ENCODE data around the gene ENTPD1.

ENTPD1 gene

GRCh38 chr10:95814011-95814727, 58.2 kb downstream of the ENTPD1 start:
- ATAC-seq (ENCODE audit: insufficient read depth, low read depth) (no peak), DNase-seq (no peak)
- Histone ChIP-seq H3K79me2 (ENCODE audit: insufficient read depth, low read length) (no peaks in the 10 kb centered on the region), H2AFZ (ENCODE audit: low read depth, low read length) (no peak overlapping the region), H3K9me3 (ENCODE audit: insufficient read depth, low read length, severe bottlenecking) (peaks cover 3% of the 10 kb centered on the region), H3K9ac (ENCODE audit: low read depth, low read length) (no peak overlapping the region), H3K4me2 (ENCODE audit: insufficient read depth, low read length) (no peak overlapping the region), H3K27me3 (ENCODE audit: insufficient read depth, low read length, poor library complexity) (peaks cover 6% of the 10 kb centered on the region), H3K4me3 (ENCODE audit: low read depth in 1 of 2, low read length in 2 of 2) (no peak overlapping the region), H3K4me1 (ENCODE audit: insufficient read depth, low read length) (no peaks in the 10 kb centered on the region), H3K27ac (ENCODE audit: low read length) (no peak overlapping the region), H4K20me1 (ENCODE audit: insufficient read depth, low read length) (no peaks in the 10 kb centered on the region), H3K36me3 (ENCODE audit: insufficient read depth, low read length) (no peaks in the 10 kb centered on the region)
- TF ChIP-seq EZH2 (IDR thresholded peaks at IDR 0.05; ENCODE audit: borderline replicate concordance, low read depth, low read length, severe bottlenecking), result no peak
- TF ChIP-seq, protein P1, sequence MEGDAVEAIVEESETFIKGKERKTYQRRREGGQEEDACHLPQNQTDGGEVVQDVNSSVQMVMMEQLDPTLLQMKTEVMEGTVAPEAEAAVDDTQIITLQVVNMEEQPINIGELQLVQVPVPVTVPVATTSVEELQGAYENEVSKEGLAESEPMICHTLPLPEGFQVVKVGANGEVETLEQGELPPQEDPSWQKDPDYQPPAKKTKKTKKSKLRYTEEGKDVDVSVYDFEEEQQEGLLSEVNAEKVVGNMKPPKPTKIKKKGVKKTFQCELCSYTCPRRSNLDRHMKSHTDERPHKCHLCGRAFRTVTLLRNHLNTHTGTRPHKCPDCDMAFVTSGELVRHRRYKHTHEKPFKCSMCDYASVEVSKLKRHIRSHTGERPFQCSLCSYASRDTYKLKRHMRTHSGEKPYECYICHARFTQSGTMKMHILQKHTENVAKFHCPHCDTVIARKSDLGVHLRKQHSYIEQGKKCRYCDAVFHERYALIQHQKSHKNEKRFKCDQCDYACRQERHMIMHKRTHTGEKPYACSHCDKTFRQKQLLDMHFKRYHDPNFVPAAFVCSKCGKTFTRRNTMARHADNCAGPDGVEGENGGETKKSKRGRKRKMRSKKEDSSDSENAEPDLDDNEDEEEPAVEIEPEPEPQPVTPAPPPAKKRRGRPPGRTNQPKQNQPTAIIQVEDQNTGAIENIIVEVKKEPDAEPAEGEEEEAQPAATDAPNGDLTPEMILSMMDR (IDR thresholded peaks at IDR 0.05; ENCODE audit: borderline replicate concordance, extremely low read depth, low read length, poor library complexity, severe bottlenecking), result no peak

DNA sequence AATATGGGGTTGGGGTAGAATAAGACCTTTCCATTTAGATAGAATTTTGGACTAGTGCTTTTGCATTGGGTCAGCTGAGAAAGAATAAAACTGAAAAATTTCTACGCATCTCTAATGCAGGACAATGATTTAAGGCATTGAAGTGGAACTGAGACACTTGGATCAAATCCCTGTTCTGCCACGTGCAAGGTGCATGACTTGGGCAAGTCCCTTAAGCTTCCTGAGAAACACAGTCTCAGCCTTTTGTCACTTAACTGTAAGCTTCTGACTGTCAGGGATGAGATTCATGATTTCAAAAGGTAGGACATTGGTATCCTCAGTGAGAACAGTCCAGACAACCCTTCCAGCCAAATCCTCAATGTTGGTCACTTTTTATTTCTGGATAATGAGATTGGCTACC, 59.2 kb downstream of the ENTPD1 start:
- H3K36me3 ChIP-seq (ENCODE audit: insufficient read depth, low read length), result no peaks in the 10 kb centered on the region
- ATAC-seq (ENCODE audit: insufficient read depth, low read depth) (no peak), DNase-seq (no peak)
- H2AFZ ChIP-seq (ENCODE audit: low read depth, low read length), result no peak overlapping the region
- H3K4me2 ChIP-seq (ENCODE audit: insufficient read depth, low read length), result no peak overlapping the region
- no peaks in the 10 kb centered on the region for H3K4me1 ChIP-seq (ENCODE audit: insufficient read depth, low read length)
- TF ChIP-seq, protein P1 (IDR thresholded peaks at IDR 0.05; ENCODE audit: borderline replicate concordance, extremely low read depth, low read length, poor library complexity, severe bottlenecking), result no peak
- no peak for TF ChIP-seq EZH2 (IDR thresholded peaks at IDR 0.05; ENCODE audit: borderline replicate concordance, low read depth, low read length, severe bottlenecking)
- H3K9me3 ChIP-seq (ENCODE audit: insufficient read depth, low read length, severe bottlenecking), result peaks cover 3% of the 10 kb centered on the region
- H3K79me2 ChIP-seq (ENCODE audit: insufficient read depth, low read length), result no peaks in the 10 kb centered on the region
- no peaks in the 10 kb centered on the region for H4K20me1 ChIP-seq (ENCODE audit: insufficient read depth, low read length)
- H3K27me3 ChIP-seq (ENCODE audit: insufficient read depth, low read length, poor library complexity), result peaks cover 6% of the 10 kb centered on the region
- H3K4me3 ChIP-seq (ENCODE audit: low read depth in 1 of 2, low read length in 2 of 2), result no peak overlapping the region
- H3K27ac ChIP-seq (ENCODE audit: low read length), result no peak overlapping the region
- H3K9ac ChIP-seq (ENCODE audit: low read depth, low read length), result no peak overlapping the region

- Histone ChIP-seq H3K79me2 (ENCODE audit: insufficient read depth, low read length) (no peaks in the 10 kb centered on the region), H3K9me3 (ENCODE audit: insufficient read depth, low read length, severe bottlenecking) (no peaks in the 10 kb centered on the region), H3K4me3 (ENCODE audit: low read depth in 1 of 2, low read length in 2 of 2) (no peak overlapping the region), H3K4me2 (ENCODE audit: insufficient read depth, low read length) (no peak overlapping the region), H3K36me3 (ENCODE audit: insufficient read depth, low read length) (no peaks in the 10 kb centered on the region), H3K9ac (ENCODE audit: low read depth, low read length) (no peak overlapping the region), H2AFZ (ENCODE audit: low read depth, low read length) (no peak overlapping the region), H4K20me1 (ENCODE audit: insufficient read depth, low read length) (no peaks in the 10 kb centered on the region), H3K4me1 (ENCODE audit: insufficient read depth, low read length) (no peaks in the 10 kb centered on the region), H3K27me3 (ENCODE audit: insufficient read depth, low read length, poor library complexity) (peaks cover 9% of the 10 kb centered on the region), H3K27ac (ENCODE audit: low read length) (no peak overlapping the region)
- DNase-seq (no peak), ATAC-seq (ENCODE audit: insufficient read depth, low read depth) (no peak)
- no peak for TF ChIP-seq EZH2 (IDR thresholded peaks at IDR 0.05; ENCODE audit: borderline replicate concordance, low read depth, low read length, severe bottlenecking)
- TF ChIP-seq, protein P1 (IDR thresholded peaks at IDR 0.05; ENCODE audit: borderline replicate concordance, extremely low read depth, low read length, poor library complexity, severe bottlenecking), result no peak
Measured at GRCh38 chr10:95815701-95816240, 59.8 kb downstream of the ENTPD1 start.
